ENCODE results near the gene MFN1. TPM values are rescaled to one million over a fixed set of nuclear protein-coding genes. Genes with fewer than 3 reads are reported as not detected.

The MFN1 gene
- total RNA-seq, 2 experiments from 2014 or later, result 24.4 to 30.4 TPM

DNA sequence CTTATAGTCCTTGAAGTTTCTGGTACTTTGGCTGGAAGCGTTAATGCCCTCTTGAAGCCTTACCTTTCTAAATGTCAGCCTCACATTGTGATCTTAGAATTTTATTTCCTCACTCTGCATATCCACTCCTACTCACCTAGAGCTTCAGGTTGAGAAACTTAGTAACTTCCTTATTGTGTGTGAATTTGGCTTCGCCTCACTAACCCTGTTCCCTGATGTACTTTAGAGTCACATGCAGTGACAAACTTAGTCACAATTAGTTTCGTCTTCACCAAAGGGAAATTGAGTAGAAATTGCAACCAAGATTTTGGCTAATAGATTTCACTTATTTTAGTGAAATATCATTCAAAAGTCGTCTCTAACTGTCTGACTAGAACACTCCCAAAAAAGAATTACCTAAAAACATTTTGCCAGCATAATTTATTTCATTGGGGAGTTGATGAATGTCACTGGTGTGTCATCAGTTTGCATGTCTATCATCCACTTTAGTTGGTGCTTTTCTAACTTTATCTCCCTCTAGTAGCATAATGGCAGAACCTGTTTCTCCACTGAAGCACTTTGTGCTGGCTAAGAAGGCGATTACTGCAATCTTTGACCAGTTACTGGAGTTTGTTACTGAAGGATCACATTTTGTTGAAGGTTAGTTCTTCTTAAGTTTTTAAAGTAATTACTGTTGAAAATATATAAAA is 960 bp downstream of the MFN1 start:
- DNase-seq (no peak), ATAC-seq (peak; percentile 21)
- Mint-ChIP-seq H3K27ac (peak overlapping the region; percentile 83), H3K36me3 (ENCODE audit: low read depth) (peaks cover 17% of the 10 kb centered on the region), H3K4me1 (peaks cover 22% of the 10 kb centered on the region), H3K27me3 (no peaks in the 10 kb centered on the region), H3K9me3 (ENCODE audit: low read depth) (no peaks in the 10 kb centered on the region), H3K4me3 (peak overlapping the region; percentile 99)
- ChIA-PET CTCF (interaction anchor here (1.1 kb wide), 1 partner anchor 28 kb away, joined by 3 read pairs; no protein-coding TSS in a partner anchor), POLR2A (no interaction called here)
- intact Hi-C loops (cut with DNase I, micrococcal nuclease), result no loop called here

DNA sequence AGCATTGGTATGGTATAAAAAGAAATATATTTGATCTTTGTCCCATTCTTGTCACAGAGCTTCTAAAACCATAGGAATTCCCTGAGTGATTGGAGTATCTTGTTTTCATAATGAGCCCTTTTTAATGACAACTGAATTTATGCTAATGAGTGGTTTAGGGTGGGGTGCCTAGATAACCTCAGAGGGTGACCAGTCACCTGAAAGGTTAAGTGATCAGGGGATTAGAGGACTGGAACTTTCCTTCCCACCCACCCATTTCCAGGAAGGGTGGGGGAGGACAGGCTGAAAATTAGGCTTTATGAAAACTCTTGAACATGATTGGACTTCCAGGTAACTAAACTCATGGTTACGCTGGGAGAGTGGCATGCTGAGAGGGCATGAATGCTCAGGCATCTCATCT is 8.5 kb downstream of the MFN1 start:
- Mint-ChIP-seq H3K4me1 (peaks cover 20% of the 10 kb centered on the region), H3K9me3 (ENCODE audit: low read depth) (no peaks in the 10 kb centered on the region), H3K27ac (peak overlapping the region; percentile 48), H3K36me3 (ENCODE audit: low read depth) (peaks cover 51% of the 10 kb centered on the region), H3K4me3 (no peak overlapping the region), H3K27me3 (no peaks in the 10 kb centered on the region)
- ATAC-seq, result no peak
- CTCF ChIA-PET, result no interaction called here
- POLR2A ChIA-PET, result no interaction called here
- intact Hi-C loops (cut with DNase I, micrococcal nuclease), result no loop called here
- no peak for DNase-seq

DNA sequence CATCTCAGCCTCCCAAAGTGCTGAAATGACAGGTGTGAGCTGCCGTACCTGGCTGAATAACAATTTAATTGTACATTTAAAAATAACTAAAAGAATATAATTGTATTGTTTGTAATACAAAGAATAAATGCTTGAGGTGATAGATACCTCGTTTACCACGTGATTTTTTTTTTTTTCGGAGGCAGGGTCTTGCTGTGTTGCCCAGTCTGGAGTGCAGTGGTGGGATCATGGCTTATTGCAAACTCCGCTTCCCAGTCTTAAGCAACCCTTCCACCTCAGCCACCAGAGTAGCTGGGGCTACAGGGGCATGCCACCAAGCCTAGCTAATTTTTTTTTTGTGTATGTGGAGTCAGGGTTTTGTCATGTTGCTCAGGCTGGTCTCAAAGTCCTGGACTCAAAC is 15.8 kb downstream of the MFN1 start:
- DNase-seq, result no peak
- intact Hi-C loops (cut with DNase I, micrococcal nuclease), result no loop called here

DNA sequence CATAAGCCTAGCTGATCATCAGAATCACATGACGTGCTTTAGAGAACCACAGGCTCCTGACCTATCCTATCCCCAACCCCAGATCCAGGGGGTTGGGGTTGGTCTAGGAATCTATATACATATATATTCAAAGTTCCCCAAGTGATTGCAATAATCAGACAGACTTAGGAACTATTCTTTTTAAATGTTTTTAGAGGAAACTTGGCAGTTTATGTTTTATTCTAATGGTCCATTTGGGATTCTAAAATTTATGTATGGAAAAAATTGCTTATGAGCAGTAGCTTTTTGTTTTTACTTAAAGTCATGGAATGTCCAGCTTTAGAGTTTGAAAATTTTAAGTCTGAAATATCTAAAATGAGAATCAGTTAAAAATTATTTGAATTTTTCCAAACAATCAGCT is 22.1 kb downstream of the MFN1 start:
- POLR2A ChIA-PET, result no interaction called here
- no peak overlapping the region for H3K27ac Mint-ChIP-seq
- no peaks in the 10 kb centered on the region for H3K4me1 Mint-ChIP-seq
- DNase-seq, result no peak
- CTCF ChIA-PET, result interaction anchor here (0.7 kb wide), 1 partner anchor 15 kb away, joined by 3 read pairs; no protein-coding TSS in a partner anchor
- intact Hi-C loops (cut with DNase I, micrococcal nuclease), result no loop called here
- no peaks in the 10 kb centered on the region for H3K27me3 Mint-ChIP-seq
- no peak for ATAC-seq
- no peak overlapping the region for H3K4me3 Mint-ChIP-seq
- no peaks in the 10 kb centered on the region for H3K9me3 Mint-ChIP-seq (ENCODE audit: low read depth)
- H3K36me3 Mint-ChIP-seq (ENCODE audit: low read depth), result peaks cover 17% of the 10 kb centered on the region

More for the DNA sequence above, 15.8 kb downstream of the MFN1 start:
- peaks cover 34% of the 10 kb centered on the region for H3K36me3 Mint-ChIP-seq (ENCODE audit: low read depth)
- H3K27ac Mint-ChIP-seq, result no peak overlapping the region
- no peaks in the 10 kb centered on the region for H3K9me3 Mint-ChIP-seq (ENCODE audit: low read depth)
- ChIA-PET CTCF (no interaction called here), POLR2A (no interaction called here)
- ATAC-seq, result no peak
- no peak overlapping the region for H3K4me3 Mint-ChIP-seq
- H3K4me1 Mint-ChIP-seq, result no peaks in the 10 kb centered on the region
- no peaks in the 10 kb centered on the region for H3K27me3 Mint-ChIP-seq

DNA sequence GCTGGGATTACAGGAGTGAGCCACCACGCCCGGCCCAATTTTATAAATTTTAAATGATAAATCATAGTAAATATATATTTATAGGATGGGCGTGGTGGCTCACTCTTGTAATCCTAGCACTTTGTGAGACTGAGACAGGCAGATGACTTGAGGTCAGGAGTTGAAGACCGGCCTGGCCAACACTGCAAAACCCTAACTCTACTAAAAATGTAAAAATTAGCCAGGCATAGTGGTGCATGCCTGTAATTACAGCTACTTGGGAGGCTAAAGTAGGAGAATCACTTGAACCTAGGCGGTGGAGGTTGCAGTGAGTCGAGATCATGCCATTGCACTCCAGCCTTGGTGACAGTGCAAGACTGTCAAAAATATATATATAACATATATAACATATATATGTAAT is 26.4 kb downstream of the MFN1 start:
- Mint-ChIP-seq H3K27me3 (no peaks in the 10 kb centered on the region), H3K9me3 (ENCODE audit: low read depth) (no peaks in the 10 kb centered on the region), H3K4me3 (no peak overlapping the region), H3K27ac (no peak overlapping the region), H3K36me3 (ENCODE audit: low read depth) (peaks cover 22% of the 10 kb centered on the region), H3K4me1 (no peaks in the 10 kb centered on the region)
- ATAC-seq, result no peak
- intact Hi-C loops (cut with DNase I, micrococcal nuclease), result no loop called here
- POLR2A ChIA-PET, result no interaction called here
- DNase-seq, result no peak
- CTCF ChIA-PET, result interaction anchor here (0.5 to 1.0 kb wide), 2 partner anchors 358 to 359 kb away, joined by 3 to 5 read pairs; no protein-coding TSS in a partner anchor

DNA sequence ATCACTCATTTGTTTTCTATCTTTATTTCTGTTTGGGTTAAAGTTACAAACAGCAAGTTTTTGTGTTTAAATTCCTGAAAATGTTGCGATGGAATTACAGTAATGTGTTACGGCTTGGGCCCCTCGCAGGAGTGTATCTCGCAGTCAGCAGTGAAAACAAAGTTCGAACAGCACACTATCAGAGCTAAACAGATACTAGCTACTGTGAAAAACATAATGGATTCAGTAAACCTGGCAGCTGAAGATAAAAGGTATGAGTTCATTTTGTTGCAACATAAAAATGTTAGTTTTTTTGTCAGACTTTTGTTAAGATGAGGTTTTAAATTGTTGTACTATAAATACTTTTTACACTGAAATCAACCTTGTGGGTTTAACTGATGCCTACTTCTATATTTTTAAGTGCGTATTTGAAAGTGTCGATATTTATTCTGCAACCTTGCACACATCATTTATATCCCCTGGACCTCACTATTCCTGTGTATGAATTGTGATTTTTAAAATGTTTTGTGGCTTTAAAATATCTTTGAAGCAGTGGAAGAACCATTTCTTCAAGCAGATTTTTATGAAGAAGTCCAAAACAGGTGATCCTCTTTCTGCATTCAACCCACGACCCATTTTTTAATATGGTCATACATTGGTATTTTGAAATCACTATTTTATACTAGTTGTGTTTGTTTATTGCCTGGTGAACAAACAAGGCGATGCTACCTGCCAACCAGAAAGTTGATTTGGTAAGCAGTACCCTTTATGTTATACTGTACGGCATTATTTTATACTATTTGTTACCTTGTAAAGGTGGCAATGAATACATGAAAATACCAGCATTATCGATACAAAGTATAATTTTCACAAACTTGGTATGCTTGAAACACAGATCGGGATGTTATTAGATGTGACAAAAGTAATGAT is 27.8 kb downstream of the MFN1 start:
- intact Hi-C loops (cut with DNase I, micrococcal nuclease), result no loop called here
- no peaks in the 10 kb centered on the region for H3K9me3 Mint-ChIP-seq (ENCODE audit: low read depth)
- H3K4me3 Mint-ChIP-seq, result no peak overlapping the region
- no peak for ATAC-seq
- DNase-seq, result no peak
- no peak overlapping the region for H3K27ac Mint-ChIP-seq
- ChIA-PET CTCF (interaction anchor here (1.0 kb wide), 1 partner anchor 360 kb away, joined by 3 read pairs; no protein-coding TSS in a partner anchor), POLR2A (no interaction called here)
- H3K27me3 Mint-ChIP-seq, result no peaks in the 10 kb centered on the region
- no peaks in the 10 kb centered on the region for H3K4me1 Mint-ChIP-seq
- H3K36me3 Mint-ChIP-seq (ENCODE audit: low read depth), result peaks cover 31% of the 10 kb centered on the region

DNA sequence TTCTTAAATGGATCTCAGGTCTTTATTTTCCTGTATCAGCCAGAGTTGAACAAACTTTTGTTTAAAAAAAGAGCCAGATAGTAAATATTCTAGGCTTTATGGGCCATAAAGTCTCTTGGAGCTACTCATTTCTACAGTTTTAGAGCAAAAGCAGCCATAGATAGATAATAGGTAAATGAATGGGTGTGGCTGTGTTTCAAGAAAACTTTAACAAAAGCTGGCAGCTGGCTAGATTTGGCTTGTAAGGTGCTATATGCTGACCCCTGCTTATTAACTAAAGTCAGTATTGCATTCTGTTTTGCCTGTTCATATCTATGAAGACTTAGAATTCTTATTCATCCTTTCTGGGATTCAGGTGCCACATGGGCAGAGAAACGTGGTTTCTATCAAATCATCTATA is 29.0 kb downstream of the MFN1 start:
- POLR2A ChIA-PET, result no interaction called here
- no peaks in the 10 kb centered on the region for H3K4me1 Mint-ChIP-seq
- CTCF ChIA-PET, result no interaction called here
- H3K4me3 Mint-ChIP-seq, result no peak overlapping the region
- H3K9me3 Mint-ChIP-seq (ENCODE audit: low read depth), result no peaks in the 10 kb centered on the region
- H3K27me3 Mint-ChIP-seq, result no peaks in the 10 kb centered on the region
- ATAC-seq, result no peak
- no peak for DNase-seq
- intact Hi-C loops (cut with DNase I, micrococcal nuclease), result no loop called here
- H3K36me3 Mint-ChIP-seq (ENCODE audit: low read depth), result peaks cover 32% of the 10 kb centered on the region
- H3K27ac Mint-ChIP-seq, result no peak overlapping the region

DNA sequence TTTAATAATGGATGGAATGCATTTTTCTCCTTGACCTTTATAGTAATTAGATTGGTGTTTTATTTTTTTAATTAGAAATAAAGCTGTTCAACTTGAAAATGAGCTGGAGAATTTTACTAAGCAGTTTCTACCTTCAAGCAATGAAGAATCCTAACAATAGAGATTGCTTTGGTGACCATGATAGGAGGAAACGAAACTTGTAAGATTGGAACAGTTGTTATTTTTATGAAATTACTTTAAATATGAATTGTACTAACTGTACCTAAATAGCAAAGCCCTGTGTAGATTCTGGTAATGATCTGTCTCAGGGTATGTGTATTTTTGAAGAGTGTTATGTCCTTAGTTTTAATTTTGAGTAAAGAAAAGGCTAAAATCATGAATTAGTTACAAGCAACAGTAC is 44.4 kb downstream of the MFN1 start:
- H3K9me3 Mint-ChIP-seq (ENCODE audit: low read depth), result no peaks in the 10 kb centered on the region
- no peak overlapping the region for H3K27ac Mint-ChIP-seq
- intact Hi-C loops (cut with DNase I, micrococcal nuclease), result no loop called here
- DNase-seq (no peak), ATAC-seq (no peak)
- no peaks in the 10 kb centered on the region for H3K27me3 Mint-ChIP-seq
- ChIA-PET POLR2A (interaction anchor here (0.7 kb wide), 1 partner anchor 49 kb away, joined by 3 read pairs; no protein-coding TSS in a partner anchor), CTCF (interaction anchor here (1.0 kb wide), 1 partner anchor 166 kb away, joined by 3 read pairs; no protein-coding TSS in a partner anchor)
- no peak overlapping the region for H3K4me3 Mint-ChIP-seq
- peaks cover 24% of the 10 kb centered on the region for H3K36me3 Mint-ChIP-seq (ENCODE audit: low read depth)
- no peaks in the 10 kb centered on the region for H3K4me1 Mint-ChIP-seq

DNA sequence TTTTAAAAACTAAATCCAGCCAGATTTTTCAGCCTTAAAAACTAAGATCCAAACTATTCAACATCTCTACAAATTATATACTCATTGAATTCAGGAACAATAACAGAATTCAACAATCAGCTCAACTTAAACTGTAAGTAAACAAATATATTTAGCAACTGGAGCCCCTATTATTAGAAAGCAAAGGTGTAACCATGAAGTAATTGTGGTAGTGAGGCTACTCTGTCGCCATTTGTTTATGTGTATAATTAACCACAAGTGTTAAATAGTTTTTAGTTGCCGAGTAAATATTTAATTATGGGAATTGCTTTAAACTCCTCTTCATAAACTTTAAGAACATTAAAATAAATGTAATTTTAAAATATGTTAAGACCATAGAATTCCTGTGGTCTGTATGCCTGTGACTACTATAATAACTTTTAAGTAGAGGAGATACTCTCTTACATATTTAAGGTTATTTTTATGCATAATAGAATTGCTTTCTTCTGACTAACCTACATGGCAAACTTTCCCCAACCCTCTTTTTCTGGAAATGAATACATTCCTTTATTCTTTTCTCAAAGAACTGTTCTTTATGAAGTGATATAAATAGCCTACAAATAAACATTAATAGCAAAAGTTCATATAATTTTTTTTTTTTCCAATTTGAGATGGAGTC is 51.2 kb downstream of the MFN1 start:
- no peak overlapping the region for H3K4me3 Mint-ChIP-seq
- ChIA-PET CTCF (no interaction called here), POLR2A (no interaction called here)
- H3K27ac Mint-ChIP-seq, result no peak overlapping the region
- H3K4me1 Mint-ChIP-seq, result no peaks in the 10 kb centered on the region
- intact Hi-C loops (cut with DNase I, micrococcal nuclease), result no loop called here
- H3K9me3 Mint-ChIP-seq (ENCODE audit: low read depth), result no peaks in the 10 kb centered on the region
- peaks cover 14% of the 10 kb centered on the region for H3K36me3 Mint-ChIP-seq (ENCODE audit: low read depth)
- H3K27me3 Mint-ChIP-seq, result no peaks in the 10 kb centered on the region
- ATAC-seq (no peak), DNase-seq (no peak)

DNA sequence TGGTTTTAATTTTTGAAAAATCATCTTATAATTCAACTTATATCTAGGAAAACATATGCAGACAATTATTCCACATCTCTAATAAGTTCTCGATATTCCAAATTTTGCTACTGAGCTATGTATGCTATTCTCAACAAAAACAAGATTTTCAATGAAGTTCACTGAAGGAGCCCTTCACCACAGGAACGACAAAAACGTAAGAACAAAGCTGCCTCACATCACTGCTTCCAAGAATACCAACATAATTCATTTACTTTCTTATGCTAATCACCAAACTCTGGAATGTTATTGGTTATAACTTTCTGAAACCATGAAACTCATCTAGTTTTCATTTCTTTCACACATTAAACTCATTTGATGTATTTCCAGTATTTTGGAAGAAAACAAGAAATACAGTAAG is 54.1 kb downstream of the MFN1 start:
- Mint-ChIP-seq H3K27me3 (no peaks in the 10 kb centered on the region), H3K9me3 (ENCODE audit: low read depth) (no peaks in the 10 kb centered on the region), H3K36me3 (ENCODE audit: low read depth) (peaks cover 12% of the 10 kb centered on the region), H3K4me3 (no peak overlapping the region), H3K27ac (no peak overlapping the region), H3K4me1 (no peaks in the 10 kb centered on the region)
- CTCF ChIA-PET, result no interaction called here
- POLR2A ChIA-PET, result no interaction called here
- intact Hi-C loops (cut with DNase I, micrococcal nuclease), result no loop called here
- DNase-seq, result no peak
- no peak for ATAC-seq

DNA sequence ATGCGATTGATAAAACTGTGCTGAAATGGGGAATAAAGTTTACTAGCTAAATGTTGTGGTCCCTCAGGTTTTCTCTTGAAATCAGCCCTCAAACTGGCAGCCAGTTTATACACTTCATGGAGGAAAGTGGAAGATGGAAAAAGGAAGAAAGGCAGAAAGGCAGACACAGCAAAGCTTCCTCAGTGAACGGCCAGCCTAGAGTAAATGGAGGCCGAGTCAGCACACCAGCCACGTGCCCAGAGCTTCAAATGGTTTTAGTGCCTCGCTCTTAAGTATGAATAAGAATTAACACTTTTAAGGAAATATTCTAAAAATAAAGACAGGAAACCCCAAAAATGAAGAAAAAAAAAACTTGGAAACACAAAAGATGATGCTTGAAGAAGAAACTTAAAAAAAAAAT is 55.5 kb downstream of the MFN1 start:
- Mint-ChIP-seq H3K27ac (no peak overlapping the region), H3K27me3 (no peaks in the 10 kb centered on the region), H3K4me1 (no peaks in the 10 kb centered on the region), H3K4me3 (no peak overlapping the region), H3K9me3 (ENCODE audit: low read depth) (no peaks in the 10 kb centered on the region), H3K36me3 (ENCODE audit: low read depth) (peaks cover 12% of the 10 kb centered on the region)
- POLR2A ChIA-PET, result no interaction called here
- intact Hi-C loops (cut with DNase I, micrococcal nuclease), result no loop called here
- DNase-seq, result no peak
- no peak for ATAC-seq
- CTCF ChIA-PET, result no interaction called here

All from activated CD4-positive, alpha-beta T cell treated with anti-CD3 and anti-CD28 coated beads for 36 hours (primary cell).